H9 (cell line): Measurements from ENCODE around the gene RAB26. TPM values are rescaled to one million over a fixed set of nuclear protein-coding genes. Genes with fewer than 3 reads are reported as not detected.

ENCODE experiments used
- DNase-seq: peaks from one replicate; pipeline ENCODE4 v3.0.0-alpha.2; 2017
- H2AFZ ChIP-seq: one replicate; pipeline ENCODE4 v1.6.1; 2013; ENCODE audit warnings: mild to moderate bottlenecking, low read length, control low read depth, moderate library complexity
- H2AK5ac ChIP-seq: 2 replicates; pipeline ENCODE4 v1.6.1; 2013; ENCODE audit warnings: low read length, control low read depth, mixed read lengths; ENCODE audit not compliant: insufficient read length
- H2BK120ac ChIP-seq: one replicate; pipeline ENCODE4 v1.6.1; 2013; ENCODE audit warnings: low read depth, mild to moderate bottlenecking, low read length, control low read depth, inconsistent platforms; ENCODE audit not compliant: poor library complexity, severe bottlenecking
- H2BK12ac ChIP-seq: 2 replicates; pipeline ENCODE4 v1.6.1; 2013; ENCODE audit warnings: low read length, control low read depth, mixed read lengths, low read depth; ENCODE audit not compliant: insufficient read length
- H2BK15ac ChIP-seq: 2 replicates; pipeline ENCODE4 v1.6.1; 2013; ENCODE audit warnings: low read depth, low read length, control low read depth
- H2BK20ac ChIP-seq: one replicate; pipeline ENCODE4 v1.6.1; 2013; ENCODE audit warnings: low read depth, mild to moderate bottlenecking, low read length, control low read depth, inconsistent platforms; ENCODE audit not compliant: poor library complexity, severe bottlenecking
- H2BK5ac ChIP-seq: 2 replicates; pipeline ENCODE4 v1.6.1; 2013; ENCODE audit warnings: low read length, control low read depth, mixed read lengths; ENCODE audit not compliant: insufficient read length
- H3K14ac ChIP-seq: 2 replicates; pipeline ENCODE4 v1.6.1; 2013; ENCODE audit warnings: low read length, control low read depth; ENCODE audit not compliant: insufficient read depth
- H3K18ac ChIP-seq: 2 replicates; pipeline ENCODE4 v1.6.1; 2013; ENCODE audit warnings: low read depth, mild to moderate bottlenecking, mixed read lengths, low read length, control low read depth; ENCODE audit not compliant: insufficient read length
- H3K23ac ChIP-seq: 2 replicates; pipeline ENCODE4 v1.6.1; 2013; ENCODE audit warnings: low read length, control low read depth, mixed read lengths, low read depth; ENCODE audit not compliant: insufficient read length
- H3K23me2 ChIP-seq: 2 replicates; pipeline ENCODE4 v1.6.1; 2013; ENCODE audit warnings: low read depth, mild to moderate bottlenecking, mixed read lengths, low read length, control low read depth; ENCODE audit not compliant: insufficient read length, poor library complexity, severe bottlenecking
- H3K27ac ChIP-seq: 2 replicates; pipeline ENCODE4 v1.5.1; 2013; ENCODE audit warnings: low read length, control low read depth, mixed read lengths, low read depth; ENCODE audit not compliant: insufficient read length
- H3K27me3 ChIP-seq: 2 replicates; pipeline ENCODE4 v1.6.1; 2013; ENCODE audit warnings: low read length, control low read depth, inconsistent platforms; ENCODE audit not compliant: insufficient read depth
- H3K4ac ChIP-seq: 2 replicates; pipeline ENCODE4 v1.6.1; 2013; ENCODE audit warnings: low read depth, mild to moderate bottlenecking, control low read depth, inconsistent platforms, low read length, moderate library complexity
- H3K4me1 ChIP-seq: 2 replicates; pipeline ENCODE4 v1.6.1; 2013; ENCODE audit warnings: low read length, control low read depth, inconsistent platforms; ENCODE audit not compliant: insufficient read depth
- H3K4me2 ChIP-seq: 2 replicates; pipeline ENCODE4 v1.6.1; 2013; ENCODE audit warnings: low read length, control low read depth, mixed read lengths; ENCODE audit not compliant: insufficient read length, insufficient read depth
- H3K56ac ChIP-seq: 2 replicates; pipeline ENCODE4 v1.6.1; 2013; ENCODE audit warnings: low read depth, mild to moderate bottlenecking, mixed read lengths, low read length, control low read depth; ENCODE audit not compliant: insufficient read length
- H3K79me1 ChIP-seq: 2 replicates; pipeline ENCODE4 v1.6.1; 2013; ENCODE audit warnings: low read depth, mild to moderate bottlenecking, moderate library complexity, low read length, control low read depth, inconsistent platforms; ENCODE audit not compliant: insufficient read depth, poor library complexity, severe bottlenecking
- H3K79me2 ChIP-seq: 2 replicates; pipeline ENCODE4 v1.6.1; 2013; ENCODE audit warnings: low read length, control low read depth, inconsistent platforms; ENCODE audit not compliant: insufficient read depth
- H3K9ac ChIP-seq: 2 replicates; pipeline ENCODE4 v1.6.1; 2013; ENCODE audit warnings: low read length, control low read depth, mixed read lengths; ENCODE audit not compliant: insufficient read length; ENCODE audit errors: extremely low read depth
- H3K9me3 ChIP-seq: one replicate; pipeline ENCODE4 v1.6.1; 2013; ENCODE audit warnings: low read depth, low read length, inconsistent platforms; ENCODE audit not compliant: control insufficient read depth
- H3T11ph ChIP-seq: one replicate; pipeline ENCODE4 v1.6.1; 2013; ENCODE audit warnings: mild to moderate bottlenecking, low read length, control low read depth, inconsistent platforms
- H4K20me1 ChIP-seq: one replicate; pipeline ENCODE4 v1.6.1; 2013; ENCODE audit not compliant: control insufficient read depth, insufficient read length, insufficient read depth
- H4K5ac ChIP-seq: 2 replicates; pipeline ENCODE4 v1.6.1; 2013; ENCODE audit warnings: low read depth, mild to moderate bottlenecking, mixed read lengths, low read length, control low read depth; ENCODE audit not compliant: insufficient read length
- H4K8ac ChIP-seq: replicated peaks from 2 replicates; pipeline ENCODE4 v1.6.1; 2013; ENCODE audit warnings: low read length, control low read depth, mixed read lengths, low read depth; ENCODE audit not compliant: insufficient read length
- H4K91ac ChIP-seq: 2 replicates; pipeline ENCODE4 v1.6.1; 2013; ENCODE audit warnings: low read depth, mild to moderate bottlenecking, moderate library complexity, mixed read lengths, low read length, control low read depth; ENCODE audit not compliant: insufficient read length
- H3K27ac Mint-ChIP-seq, 3 experiments: 2 replicates in 2 of 3; 3 replicates in 1 of 3; pipeline ENCODE4 v1.8.0; 2020 to 2021; ENCODE audit warnings: mixed read lengths in 3 of 3, mild to moderate bottlenecking in 1 of 3, moderate library complexity in 1 of 3
- H3K27me3 Mint-ChIP-seq: 2 replicates; pipeline ENCODE4 v1.8.0; 2021; ENCODE audit warnings: low read depth, mild to moderate bottlenecking, moderate library complexity, mixed read lengths
- H3K36me3 Mint-ChIP-seq, 3 experiments: 2 replicates in 2 of 3; 3 replicates in 1 of 3; pipeline ENCODE4 v1.8.0; 2020 to 2021; ENCODE audit warnings: low read depth in 3 of 3, mixed read lengths in 3 of 3; ENCODE audit not compliant: insufficient read depth in 1 of 3
- H3K4me1 Mint-ChIP-seq, 2 experiments: 2 replicates each; pipeline ENCODE4 v1.8.0; 2020; ENCODE audit warnings: mixed read lengths in 2 of 2
- H3K4me3 Mint-ChIP-seq, 2 experiments: 2 replicates in 1 of 2; 3 replicates in 1 of 2; pipeline ENCODE4 v1.8.0; 2020 to 2021; ENCODE audit warnings: mild to moderate bottlenecking in 2 of 2, mixed read lengths in 2 of 2, moderate library complexity in 1 of 2
- H3K9me3 Mint-ChIP-seq, 2 experiments: 2 replicates in 1 of 2; 3 replicates in 1 of 2; pipeline ENCODE4 v1.8.0; 2020; ENCODE audit warnings: mild to moderate bottlenecking in 2 of 2, mixed read lengths in 2 of 2, moderate library complexity in 1 of 2
- CTCF ChIP-seq: fragments of 200-600 bp; sonication (generic); conservative IDR thresholded peaks from 3 replicates; pipeline ENCODE4 v1.8.0; 2021; ENCODE audit warnings: antibody characterized with exemption, mild to moderate bottlenecking
- WGBS: extraction: QIAGEN DNeasy Blood & Tissue Kit; methylation state at CpG from one replicate; pipeline ENCODE4 v1.1.7; 2013; ENCODE audit warnings: missing lambda C conversion rate, low lambda C conversion rate, mixed read lengths; ENCODE audit not compliant: insufficient read length; ENCODE audit errors: extremely low coverage; 5-methylcytosine and 5-hydroxymethylcytosine counted together
- total RNA-seq: library from RNA; stranded (reverse); gene quantifications from 2 replicates; pipeline ENCODE4 v1.2.1, GENCODE V29; 2021

RAB26 gene
- total RNA-seq, 1 experiment from 2014 or later = 2.4 TPM

- H3K79me2 ChIP-seq = no peaks in the 10 kb centered on the region
- no peak overlapping the region for H3K14ac ChIP-seq
- no peak overlapping the region for H3K18ac ChIP-seq
- H2BK15ac ChIP-seq = no peak overlapping the region
- peaks cover 4% of the 10 kb centered on the region for H3K23me2 ChIP-seq
- peaks cover 2% of the 10 kb centered on the region for H4K20me1 ChIP-seq
- no peak overlapping the region for H2AK5ac ChIP-seq
- H3K23ac ChIP-seq = no peak overlapping the region
- H3K4me1 ChIP-seq = no peaks in the 10 kb centered on the region
- Mint-ChIP-seq H3K27ac (peak overlapping the region in 1 of 3 experiments; percentile 49; a peak in 1 of 7 replicates), H3K4me3 (no peak overlapping the region), H3K27me3 (no peaks in the 10 kb centered on the region), H3K9me3 (no peaks in the 10 kb centered on the region), H3K36me3 (peaks cover 11 to 48% (median 47%) of the 10 kb centered on the region in 3 experiments), H3K4me1 (no peaks in the 10 kb centered on the region)
- no peak overlapping the region for H2AFZ ChIP-seq
- no peak overlapping the region for H4K8ac ChIP-seq
- no peak overlapping the region for H2BK120ac ChIP-seq
- H3K56ac ChIP-seq = no peak overlapping the region
- H4K91ac ChIP-seq = no peak overlapping the region
- no peak for DNase-seq
- no peak overlapping the region for H2BK20ac ChIP-seq
- no peak overlapping the region for H4K5ac ChIP-seq
- H3K9ac ChIP-seq = no peak overlapping the region
- H3K27me3 ChIP-seq = no peaks in the 10 kb centered on the region
- no peak overlapping the region for H2BK12ac ChIP-seq
- H3T11ph ChIP-seq = no peak overlapping the region
- H3K4ac ChIP-seq = no peak overlapping the region
- TF ChIP-seq CTCF = no peak
- no peak overlapping the region for H3K27ac ChIP-seq
- no peak overlapping the region for H3K4me2 ChIP-seq
- H3K9me3 ChIP-seq = no peaks in the 10 kb centered on the region
- no peaks in the 10 kb centered on the region for H3K79me1 ChIP-seq
- no peak overlapping the region for H2BK5ac ChIP-seq
- WGBS = no CpG with 5 or more reads among the region's 28 CpGs
Measured at GRCh38 chr16:2171601-2172178, 23.3 kb downstream of the RAB26 start.
